Measurements from ENCODE around the gene RETREG2. TPM values are rescaled to one million over a fixed set of nuclear protein-coding genes. Genes with fewer than 3 reads are reported as not detected.

RETREG2 gene
- total RNA-seq, 1 experiment from 2014 or later: 63.7 TPM

- Histone ChIP-seq H3K27me3 (ENCODE audit: insufficient read depth, low read length) (no peaks in the 10 kb centered on the region), H3K4me1 (ENCODE audit: control insufficient read depth in 1 of 2, insufficient read depth in 2 of 2, low read length in 2 of 2) (peaks cover 10 to 27% of the 10 kb centered on the region in 2 experiments), H3K9ac (ENCODE audit: low read length) (no peak overlapping the region), H3K9me2 (ENCODE audit: insufficient read depth) (no peaks in the 10 kb centered on the region), H3K27ac (ENCODE audit: low read depth, low read length) (no peak overlapping the region), H3K36me3 (ENCODE audit: control insufficient read depth in 1 of 2, insufficient read depth in 2 of 2, low read length in 2 of 2) (peaks cover 13 to 17% of the 10 kb centered on the region in 2 experiments; a peak in 3 of 4 replicates), H3K9me3 (ENCODE audit: control insufficient read depth in 1 of 2, insufficient read depth in 1 of 2, low read depth in 1 of 2, low read length in 2 of 2) (no peaks in the 10 kb centered on the region), H3K4me2 (ENCODE audit: low read length) (peak overlapping the region; percentile 98), H3K4me3 (replicated peaks in 1 of 2; ENCODE audit: low read depth in 1 of 2, low read length in 2 of 2) (no peak overlapping the region; a peak in 1 of 4 replicates), H2AFZ (ENCODE audit: low read depth, low read length, poor library complexity, severe bottlenecking) (no peak overlapping the region), H3K79me2 (ENCODE audit: insufficient read depth, low read length) (peaks cover 23% of the 10 kb centered on the region), H4K20me1 (ENCODE audit: insufficient read depth) (no peaks in the 10 kb centered on the region)
- intact Hi-C loops (cut with micrococcal nuclease): loop anchor here (5.0 to 10.0 kb wide), 2 partner anchors 207 to 355 kb away; partner anchors contain the start of gene DNPEP
- RAD21 ChIA-PET (ENCODE audit: low non-redundant PET in 1 of 2, low total read pairs in 2 of 2, uncharacterized antibody in 2 of 2, unreplicated experiment in 2 of 2): no interaction called here
- TF ChIP-seq ATF3 (IDR thresholded peaks at IDR 0.05): no peak
- no peak for TF ChIP-seq ELF1 (IDR thresholded peaks at IDR 0.05; ENCODE audit: borderline replicate concordance, low read depth)
- TF ChIP-seq POLR2AphosphoS5 (IDR thresholded peaks at IDR 0.05; ENCODE audit: low read depth, low read length): no peak
- no peak for TF ChIP-seq MAX (IDR thresholded peaks at IDR 0.05)
- TF ChIP-seq FOSL1 (IDR thresholded peaks at IDR 0.05; ENCODE audit: low read depth): no peak
- no peak for TF ChIP-seq SIN3A (IDR thresholded peaks at IDR 0.05; ENCODE audit: low read depth)
- no peak for TF ChIP-seq RAD21 (IDR thresholded peaks at IDR 0.05; ENCODE audit: low read depth)
- no peak for TF ChIP-seq EGR1 (IDR thresholded peaks at IDR 0.05; ENCODE audit: low read depth)
- TF ChIP-seq POLR2A (IDR thresholded peaks at IDR 0.05; ENCODE audit: borderline replicate concordance, extremely low read depth, insufficient read depth, insufficient read length): no peak
- TF ChIP-seq CBX3 (IDR thresholded peaks at IDR 0.05; ENCODE audit: low read depth): no peak
- TSS peak; percentile 38 for BruUV-seq (replicated peaks)
- ATAC-seq (no peak), DNase-seq (ENCODE audit: low read depth, low spot score) (no peak)
- POLR2A ChIA-PET: interaction anchor here (1.0 kb wide), 1 partner anchor 26 kb away, joined by 3 read pairs; no protein-coding TSS in a partner anchor
- CTCF ChIA-PET: no interaction called here
Observed at GRCh38 chr2:219179601-219180465, 1.8 kb downstream of the RETREG2 start.

- ATAC-seq (no peak), DNase-seq (ENCODE audit: low read depth, low spot score) (no peak)
- no peak overlapping the region for H3K9ac ChIP-seq (ENCODE audit: low read length)
- no peak overlapping the region for H3K27ac ChIP-seq (ENCODE audit: low read depth, low read length)
- H3K4me2 ChIP-seq (ENCODE audit: low read length): no peak overlapping the region
- no TSS peak for BruUV-seq (replicated peaks)
- no peaks in the 10 kb centered on the region for H3K9me3 ChIP-seq (ENCODE audit: control insufficient read depth in 1 of 2, insufficient read depth in 1 of 2, low read depth in 1 of 2, low read length in 2 of 2)
- RAD21 ChIA-PET (ENCODE audit: low non-redundant PET in 1 of 2, low total read pairs in 2 of 2, uncharacterized antibody in 2 of 2, unreplicated experiment in 2 of 2): no interaction called here
- H3K27me3 ChIP-seq (ENCODE audit: insufficient read depth, low read length): no peaks in the 10 kb centered on the region
- POLR2A ChIA-PET: no interaction called here
- CTCF ChIA-PET: no interaction called here
- intact Hi-C loops (cut with micrococcal nuclease): no loop called here
- H3K4me1 ChIP-seq (ENCODE audit: control insufficient read depth in 1 of 2, insufficient read depth in 2 of 2, low read length in 2 of 2): peaks cover 5 to 22% of the 10 kb centered on the region in 2 experiments; a peak in 3 of 4 replicates
- no peak overlapping the region for H2AFZ ChIP-seq (ENCODE audit: low read depth, low read length, poor library complexity, severe bottlenecking)
- H3K79me2 ChIP-seq (ENCODE audit: insufficient read depth, low read length): peaks cover 19% of the 10 kb centered on the region
- peaks cover 13 to 17% of the 10 kb centered on the region in 2 experiments; a peak in 3 of 4 replicates for H3K36me3 ChIP-seq (ENCODE audit: control insufficient read depth in 1 of 2, insufficient read depth in 2 of 2, low read length in 2 of 2)
- TF ChIP-seq CEBPB (IDR thresholded peaks at IDR 0.05; ENCODE audit: low read depth) (no peak), RAD21 (IDR thresholded peaks at IDR 0.05; ENCODE audit: low read depth) (no peak), CBX3 (IDR thresholded peaks at IDR 0.05; ENCODE audit: low read depth) (no peak), MAX (IDR thresholded peaks at IDR 0.05) (no peak), SIN3A (IDR thresholded peaks at IDR 0.05; ENCODE audit: low read depth) (no peak), ZNF274 (IDR thresholded peaks at IDR 0.05; ENCODE audit: low read depth, low read length) (no peak), SRF (IDR thresholded peaks at IDR 0.05; ENCODE audit: low read depth) (no peak), ELF1 (IDR thresholded peaks at IDR 0.05; ENCODE audit: borderline replicate concordance, low read depth) (no peak), YY1 (IDR thresholded peaks at IDR 0.05; ENCODE audit: extremely low read depth, insufficient replicate concordance, low read depth, low read length) (no peak), POLR2A (IDR thresholded peaks at IDR 0.05; ENCODE audit: borderline replicate concordance, extremely low read depth, insufficient read depth, insufficient read length) (no peak), REST (IDR thresholded peaks at IDR 0.05; ENCODE audit: low read depth) (no peak)
- H3K9me2 ChIP-seq (ENCODE audit: insufficient read depth): no peaks in the 10 kb centered on the region
- no peak overlapping the region for H3K4me3 ChIP-seq (replicated peaks in 1 of 2; ENCODE audit: low read depth in 1 of 2, low read length in 2 of 2)
- H4K20me1 ChIP-seq (ENCODE audit: insufficient read depth): no peaks in the 10 kb centered on the region
Observed at GRCh38 chr2:219180961-219181360, 2.9 kb downstream of the RETREG2 start.

Measured in HCT116 (cell line).